Activated naive CD8-positive, alpha-beta T cell treated with anti-CD3 and anti-CD28 coated beads, Interleukin-2, amount 50 U/mL, for 16 hours (primary cell): ENCODE measurements around the gene ZNF689.
"Not testable (repeated sequence)": the region's sequence is repeated elsewhere in the genome, so short reads cannot be mapped to it uniquely, and the experiment has no call there.

Source experiments
- DNase-seq: peaks from one replicate; pipeline ENCODE4 v3.0.0-alpha.2; 2020; ENCODE audit warnings: low read depth, low spot score

The ZNF689 gene

GRCh38 chr16:30636599-30636998 is 26.4 kb upstream of the ZNF689 start:
- no peak for DNase-seq

DNA sequence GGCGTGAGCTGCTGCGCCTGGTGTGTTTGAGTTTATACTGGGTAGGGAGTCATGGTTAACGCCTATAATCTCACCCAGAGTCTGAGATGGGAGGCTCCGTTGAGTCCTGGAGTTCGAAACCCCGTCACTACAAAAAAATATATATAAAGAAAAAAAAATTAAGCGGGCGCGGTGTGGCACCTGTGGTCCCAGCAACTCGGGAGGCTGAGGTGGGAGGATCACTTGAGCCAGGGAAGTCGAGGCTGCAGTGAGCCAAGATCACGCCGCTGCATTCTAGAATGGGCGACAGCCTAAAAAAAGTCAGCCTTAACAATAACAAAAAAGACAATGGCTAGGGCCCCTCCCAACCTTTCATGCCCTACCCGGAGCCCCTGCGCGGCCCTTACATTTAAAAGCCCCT is 23.3 kb upstream of the ZNF689 start:
- DNase-seq, result no peak

DNA sequence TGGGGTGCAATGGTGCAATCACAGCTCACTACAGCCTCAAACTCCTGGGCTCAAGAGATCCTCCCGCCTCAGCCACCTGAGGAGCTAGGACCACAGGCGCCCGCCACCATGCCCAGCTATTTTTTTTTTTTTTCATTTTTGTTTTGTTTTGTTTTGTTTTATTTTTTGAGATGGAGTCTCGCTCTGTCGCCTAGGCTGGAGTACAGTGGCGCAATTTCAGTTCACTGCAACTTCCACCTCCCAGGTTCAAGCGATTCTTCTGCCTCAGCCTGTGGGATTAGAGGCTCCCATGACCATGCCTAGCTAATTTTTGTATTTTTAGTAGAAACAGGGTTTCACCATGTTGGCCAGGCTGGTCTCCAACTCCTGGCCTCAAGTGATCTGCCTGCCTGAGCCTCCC is 22.3 kb upstream of the ZNF689 start:
- DNase-seq, result not testable (repeated sequence)

DNA sequence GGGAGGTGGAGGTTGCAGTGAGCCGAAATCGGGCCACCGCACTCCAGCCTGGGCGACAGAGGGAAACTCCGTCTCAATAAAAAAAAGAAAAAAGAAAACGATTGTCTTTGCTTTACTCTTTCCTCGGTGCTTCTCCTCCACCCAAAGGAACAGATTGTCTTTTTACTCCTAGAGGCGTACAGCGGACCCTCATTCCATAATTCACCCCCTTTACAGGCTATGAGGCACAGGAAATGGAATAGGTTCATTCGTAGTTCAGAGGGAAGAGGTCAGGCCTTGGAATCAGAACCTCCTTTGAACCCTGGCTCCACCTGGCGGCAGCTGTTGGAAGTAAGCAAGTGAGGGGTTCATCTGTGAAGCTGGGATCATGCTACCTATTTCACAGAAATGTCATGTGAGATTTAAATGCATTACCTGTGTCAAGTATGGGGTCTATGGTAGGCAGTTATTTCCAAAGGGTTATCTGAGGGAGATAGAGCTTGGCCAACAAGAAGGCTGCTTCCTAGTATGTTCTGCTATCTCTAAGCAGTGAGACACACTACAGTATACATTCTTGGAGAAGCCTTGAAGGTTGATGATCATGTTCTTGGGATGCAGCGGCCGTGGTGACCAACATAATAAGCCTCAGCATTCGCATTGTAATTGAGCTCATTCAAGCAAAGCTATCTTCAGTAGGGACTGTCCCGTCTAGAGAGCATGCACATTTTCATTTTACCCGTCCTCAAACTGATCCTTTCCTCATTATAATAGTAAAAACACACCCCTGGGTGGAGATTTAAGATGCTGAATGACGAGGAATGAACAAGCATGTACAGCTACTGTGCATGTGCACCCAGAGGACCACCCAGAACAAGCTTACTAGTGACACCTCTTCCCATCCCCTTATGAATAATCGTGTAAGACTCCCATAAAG is 18.7 kb upstream of the ZNF689 start:
- DNase-seq, result peak; percentile 74

- no peak for DNase-seq
These were observed 16.0 kb upstream of the ZNF689 start for GRCh38 chr16:30626236-30626635.

GRCh38 chr16:30623536-30624283 is 13.5 kb upstream of the ZNF689 start:
- no peak for DNase-seq

DNA sequence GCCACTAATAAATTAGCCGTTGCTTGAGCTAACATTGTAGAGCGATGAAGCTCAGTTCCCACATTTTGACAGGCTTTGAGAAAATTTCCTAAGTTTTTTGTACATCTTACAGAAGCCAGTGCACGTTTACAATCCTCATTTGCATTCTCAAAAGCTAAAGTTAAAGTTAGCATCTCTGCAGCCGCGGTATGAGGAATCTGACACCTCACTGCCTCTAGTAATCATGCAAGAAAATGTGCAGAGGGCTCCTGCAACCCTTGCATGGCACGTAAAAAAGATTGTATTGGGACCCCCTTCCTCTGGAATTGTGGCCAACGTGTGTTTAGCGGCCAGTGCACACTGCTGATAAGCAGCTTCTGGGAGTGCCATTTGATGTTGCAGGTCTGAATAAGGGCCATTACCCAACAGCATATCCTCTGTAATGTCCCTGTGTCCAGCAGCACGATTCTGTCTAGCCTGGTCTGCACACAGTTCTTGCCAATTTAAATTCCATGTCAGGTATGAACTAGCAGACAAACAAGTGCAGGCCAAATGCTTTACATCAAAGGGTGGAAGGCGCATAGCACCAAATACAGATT is 12.4 kb upstream of the ZNF689 start:
- DNase-seq, result no peak

DNA sequence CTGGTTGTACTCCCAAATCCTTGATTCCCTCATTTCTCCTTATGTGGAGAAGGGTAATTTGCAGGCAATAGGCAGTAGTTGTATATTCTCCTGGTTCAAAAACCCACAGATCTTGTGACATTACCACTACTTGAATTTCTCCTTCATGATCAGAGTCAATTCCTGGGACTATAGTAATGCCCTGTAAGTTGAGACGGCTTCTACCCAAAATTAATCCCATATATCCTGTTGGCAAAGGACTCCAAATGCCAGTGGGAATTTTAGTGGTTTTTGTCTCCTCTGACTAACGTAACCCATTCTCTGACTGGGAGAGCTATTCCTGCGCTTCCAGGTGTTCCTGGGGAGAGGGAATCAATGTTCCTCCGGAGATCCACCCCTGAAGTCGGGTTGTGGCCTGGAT is 11.6 kb upstream of the ZNF689 start:
- no peak for DNase-seq

DNA sequence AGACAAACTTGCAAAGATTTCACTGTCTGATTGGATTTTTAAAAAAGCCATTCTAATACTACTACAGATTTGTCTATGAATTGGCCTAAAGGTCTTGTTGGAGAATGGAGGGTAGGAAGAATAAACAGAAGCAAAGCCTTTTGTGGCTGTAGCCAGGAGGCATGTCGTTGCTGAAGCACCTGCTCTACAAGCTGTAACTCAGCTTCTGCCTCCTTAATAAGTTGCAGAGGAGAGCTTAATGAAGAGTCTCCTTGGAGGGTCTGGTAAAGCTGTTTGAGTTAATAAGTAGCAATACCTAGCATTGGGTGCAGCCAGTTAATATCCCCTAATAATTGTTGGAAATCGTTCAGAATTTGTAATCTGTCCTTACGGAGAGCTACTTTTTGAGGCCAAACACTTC is 10.0 kb upstream of the ZNF689 start:
- DNase-seq, result no peak

GRCh38 chr16:30619638-30620037 is 9.4 kb upstream of the ZNF689 start:
- DNase-seq, result no peak

GRCh38 chr16:30619202-30619601 is 9.0 kb upstream of the ZNF689 start:
- DNase-seq, result no peak

GRCh38 chr16:30615358-30616091 is 5.3 kb upstream of the ZNF689 start:
- no peak for DNase-seq

DNA sequence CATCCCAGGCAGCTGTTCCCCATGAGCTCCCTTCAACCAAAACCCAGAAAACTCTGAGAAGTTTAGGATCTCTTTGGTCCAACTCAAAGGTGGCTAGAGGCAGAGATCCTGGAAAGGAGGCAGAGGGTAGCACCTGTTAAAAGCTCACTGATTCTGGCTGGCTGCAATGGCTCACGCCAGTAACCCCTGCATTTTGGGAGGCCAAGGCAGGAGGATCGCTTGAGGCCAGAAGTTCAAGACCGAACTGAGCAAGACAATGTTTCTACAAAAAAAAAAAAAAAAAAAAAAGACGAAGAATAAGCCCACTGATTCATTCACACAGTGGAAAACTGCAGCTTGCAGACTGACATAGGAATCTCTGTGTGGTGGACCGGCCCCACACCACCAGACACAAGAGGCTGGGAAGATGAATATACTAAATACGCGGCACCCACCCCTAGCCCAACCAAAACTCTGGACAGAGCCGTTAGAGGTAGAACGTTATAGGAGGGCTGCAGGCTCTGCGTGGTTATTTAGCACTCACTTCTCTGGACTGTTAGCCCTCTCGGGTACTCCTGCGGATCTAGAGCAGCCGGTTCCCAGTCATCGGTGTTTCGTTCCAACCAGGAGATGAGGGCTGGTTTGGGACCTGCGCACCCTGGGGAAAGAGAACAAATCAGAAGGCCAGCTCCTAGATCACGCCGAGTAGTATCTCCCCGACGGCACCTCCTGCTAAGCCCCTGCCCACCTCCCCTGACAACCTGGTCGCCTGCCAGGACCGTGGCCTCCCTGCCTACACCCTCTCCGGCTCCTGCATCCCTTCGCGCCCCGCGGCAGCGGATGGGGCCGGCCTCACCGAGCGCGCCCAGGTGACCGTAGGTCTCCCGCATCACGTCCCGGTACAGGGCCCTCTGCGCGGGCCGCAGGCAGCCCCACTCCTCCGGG is 925 bp downstream of the ZNF689 start:
- DNase-seq, result no peak

DNA sequence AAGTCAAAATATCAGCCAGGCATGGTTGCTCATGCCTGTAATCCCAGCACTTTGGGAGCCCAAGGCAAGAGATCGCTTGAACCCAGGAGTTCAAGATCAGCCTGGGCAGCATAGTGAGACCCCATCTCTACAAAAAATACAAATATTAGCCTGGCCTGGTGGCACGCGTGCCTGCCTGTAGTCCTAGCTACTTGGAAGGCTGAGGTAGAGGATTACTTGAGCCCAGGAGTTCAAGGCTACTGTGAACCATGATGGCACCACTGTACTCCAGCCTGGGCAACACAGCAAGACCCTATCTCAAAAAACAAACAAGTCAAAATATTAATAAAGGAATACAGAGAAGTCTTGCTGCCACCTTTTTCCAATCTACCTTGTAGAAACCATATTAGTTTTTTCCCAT is 4.2 kb downstream of the ZNF689 start:
- no peak for DNase-seq

DNA sequence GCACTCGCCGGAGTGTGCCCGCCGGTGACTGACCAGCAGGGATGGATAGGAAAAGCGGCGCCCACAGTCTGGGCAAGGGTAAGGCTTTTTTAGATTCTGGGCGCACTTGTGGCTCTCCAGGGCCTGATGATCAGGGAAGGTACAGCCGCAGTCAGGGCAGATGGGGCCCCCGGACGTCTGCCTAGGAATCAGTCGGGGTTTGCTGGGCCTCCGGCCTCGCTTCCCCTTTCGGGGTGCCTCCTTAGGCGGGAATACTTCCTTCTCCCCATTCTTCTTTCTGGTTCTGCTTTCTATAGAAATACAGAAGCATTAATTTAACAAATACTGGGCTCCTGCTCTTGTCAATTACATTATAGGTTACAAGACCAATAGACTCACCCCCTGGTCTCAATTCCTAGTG is 5.0 kb downstream of the ZNF689 start:
- no peak for DNase-seq

DNA sequence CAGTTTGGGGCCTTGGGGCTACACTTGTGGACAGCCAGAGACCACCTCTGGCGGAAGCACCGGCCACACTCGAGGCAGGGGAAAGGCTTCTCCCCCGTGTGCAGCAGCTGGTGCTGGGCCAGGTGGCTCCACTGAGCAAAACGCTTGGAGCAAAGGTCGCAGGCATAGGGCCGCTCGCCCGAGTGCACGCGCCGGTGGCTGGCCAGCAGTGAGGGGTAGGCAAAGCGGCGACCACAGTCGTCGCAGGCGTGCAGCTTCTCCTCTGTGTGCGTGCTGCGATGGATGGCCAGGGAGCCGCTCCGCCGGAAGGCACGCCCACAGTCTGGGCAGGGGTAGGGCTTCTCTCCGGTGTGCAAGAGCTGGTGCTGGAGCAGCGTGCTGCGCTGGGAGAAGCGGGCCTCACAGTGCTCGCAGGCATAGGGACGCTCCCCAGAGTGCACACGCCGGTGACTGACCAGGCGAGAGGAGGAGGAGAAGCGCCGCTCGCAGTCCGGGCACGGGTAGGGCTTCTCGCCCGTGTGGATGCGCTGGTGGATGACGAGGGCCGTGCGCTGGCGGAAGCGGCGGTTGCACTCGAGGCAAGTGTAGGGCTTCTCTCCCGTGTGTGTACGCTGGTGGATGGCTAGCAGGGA is 5.8 kb downstream of the ZNF689 start:
- DNase-seq, result no peak

DNA sequence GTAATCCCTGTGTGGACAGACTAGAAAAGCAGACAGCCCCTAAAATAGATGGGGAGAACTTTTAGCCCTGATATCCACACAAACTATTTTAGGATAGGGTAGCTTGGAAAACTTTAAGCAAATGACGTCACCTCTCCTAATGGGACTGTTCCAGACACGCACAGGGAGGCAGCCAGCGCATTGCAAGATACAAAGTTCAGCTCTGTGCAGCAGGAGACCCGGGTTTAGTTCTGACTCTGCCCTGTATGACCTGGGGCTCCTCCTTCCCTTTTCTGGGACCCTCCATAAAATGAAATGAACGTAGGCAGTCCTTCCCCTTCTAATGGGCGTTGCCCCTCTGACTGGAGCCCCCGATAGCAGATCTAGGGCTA is 6.3 kb downstream of the ZNF689 start:
- DNase-seq, result no peak

- DNase-seq, result no peak
These were observed 7.4 kb downstream of the ZNF689 start for GRCh38 chr16:30602616-30603277.

GRCh38 chr16:30601966-30602365 is 8.2 kb downstream of the ZNF689 start:
- DNase-seq, result no peak

DNA sequence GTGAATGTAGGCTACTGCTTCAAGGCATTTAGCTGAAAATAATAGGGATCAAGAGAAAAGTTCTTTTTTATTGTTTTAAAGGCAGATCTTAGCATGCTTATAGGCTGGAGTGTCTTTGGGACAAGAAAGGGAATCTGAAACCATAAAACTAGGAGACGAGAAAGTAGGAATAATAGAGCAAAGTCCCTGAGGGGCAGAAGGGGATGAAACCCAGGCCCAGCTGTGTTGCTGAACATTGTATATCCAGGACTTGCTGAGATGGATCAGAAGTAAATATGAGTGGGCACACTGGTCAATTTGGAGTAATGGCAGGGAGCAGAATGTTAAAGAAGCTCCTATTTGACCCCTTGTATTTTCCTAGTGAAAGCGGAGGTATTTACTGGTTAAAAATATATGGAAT is 9.3 kb downstream of the ZNF689 start:
- DNase-seq, result no peak
